GM19397 (cell line): Measurements from ENCODE around the gene ROBO2.

ENCODE experiments used
- ATAC-seq: cut with Tn5 transposase; IDR thresholded peaks from one replicate; pipeline ENCODE4 v1.9.1; 2021; ENCODE audit warnings: mild to moderate bottlenecking, moderate library complexity; ENCODE audit not compliant: unreplicated experiment

Gene ROBO2

GRCh38 chr3:77039606-77040171 is at the start of gene ROBO2:
Gene ROBO2, plus strand, starts transcription at chr3:77040099. Its CDS starts 687 bp downstream, at chr3:77040786.
- no peak for ATAC-seq

GRCh38 chr3:76990606-76991005 is 49.3 kb upstream of the ROBO2 start:
- no peak for ATAC-seq

- no peak for ATAC-seq
Measured at GRCh38 chr3:76991165-76991564, 48.7 kb upstream of the ROBO2 start.

GRCh38 chr3:76997733-76998132 is 42.2 kb upstream of the ROBO2 start:
- no peak for ATAC-seq

- no peak for ATAC-seq
Measured at GRCh38 chr3:76998555-76998954, 41.3 kb upstream of the ROBO2 start.

- no peak for ATAC-seq
Measured at GRCh38 chr3:77001062-77001701, 38.7 kb upstream of the ROBO2 start.

- ATAC-seq, result no peak
Measured at GRCh38 chr3:77014226-77014625, 25.7 kb upstream of the ROBO2 start.

- no peak for ATAC-seq
Measured at GRCh38 chr3:77025471-77025870, 14.4 kb upstream of the ROBO2 start.

- ATAC-seq, result no peak
Measured at GRCh38 chr3:77026904-77027634, 12.8 kb upstream of the ROBO2 start.

- no peak for ATAC-seq
Measured at GRCh38 chr3:77028005-77028404, 11.9 kb upstream of the ROBO2 start.

- no peak for ATAC-seq
Measured at GRCh38 chr3:77038468-77038929, 1.4 kb upstream of the ROBO2 start.

GRCh38 chr3:77038930-77039605 is 831 bp upstream of the ROBO2 start:
- no peak for ATAC-seq

GRCh38 chr3:77040216-77040615 is 317 bp downstream of the ROBO2 start:
- ATAC-seq, result no peak

- no peak for ATAC-seq
Measured at GRCh38 chr3:77040926-77041722, 1.2 kb downstream of the ROBO2 start.

- no peak for ATAC-seq
Measured at GRCh38 chr3:77041811-77042210, 1.9 kb downstream of the ROBO2 start.

- no peak for ATAC-seq
Measured at GRCh38 chr3:77042343-77042742, 2.4 kb downstream of the ROBO2 start.

- ATAC-seq, result no peak
Measured at GRCh38 chr3:77042882-77043281, 3.0 kb downstream of the ROBO2 start.

- no peak for ATAC-seq
Measured at GRCh38 chr3:77045686-77046085, 5.8 kb downstream of the ROBO2 start.

- no peak for ATAC-seq
Measured at GRCh38 chr3:77048186-77048585, 8.3 kb downstream of the ROBO2 start.

- ATAC-seq, result no peak
Measured at GRCh38 chr3:77051591-77051990, 11.7 kb downstream of the ROBO2 start.

GRCh38 chr3:77052051-77052501 is 12.2 kb downstream of the ROBO2 start:
- no peak for ATAC-seq
